Astrocyte of the hippocampus (primary cell): Measurements from ENCODE around the gene LMLN.
"Not testable (repeated sequence)": the region's sequence is repeated elsewhere in the genome, so short reads cannot be mapped to it uniquely, and the experiment has no call there.

Experiments used
- DNase-seq: peaks from one replicate; pipeline ENCODE4 v3.0.0; 2011; ENCODE audit warnings: low read depth, low spot score

LMLN gene

GRCh38 chr3:197959891-197960693 lies at the start of gene LMLN:
Gene LMLN (plus strand): TSS chr3:197960217. CDS start chr3:197960246, 29 bp downstream.
- DNase-seq, result peak; percentile 99

DNA sequence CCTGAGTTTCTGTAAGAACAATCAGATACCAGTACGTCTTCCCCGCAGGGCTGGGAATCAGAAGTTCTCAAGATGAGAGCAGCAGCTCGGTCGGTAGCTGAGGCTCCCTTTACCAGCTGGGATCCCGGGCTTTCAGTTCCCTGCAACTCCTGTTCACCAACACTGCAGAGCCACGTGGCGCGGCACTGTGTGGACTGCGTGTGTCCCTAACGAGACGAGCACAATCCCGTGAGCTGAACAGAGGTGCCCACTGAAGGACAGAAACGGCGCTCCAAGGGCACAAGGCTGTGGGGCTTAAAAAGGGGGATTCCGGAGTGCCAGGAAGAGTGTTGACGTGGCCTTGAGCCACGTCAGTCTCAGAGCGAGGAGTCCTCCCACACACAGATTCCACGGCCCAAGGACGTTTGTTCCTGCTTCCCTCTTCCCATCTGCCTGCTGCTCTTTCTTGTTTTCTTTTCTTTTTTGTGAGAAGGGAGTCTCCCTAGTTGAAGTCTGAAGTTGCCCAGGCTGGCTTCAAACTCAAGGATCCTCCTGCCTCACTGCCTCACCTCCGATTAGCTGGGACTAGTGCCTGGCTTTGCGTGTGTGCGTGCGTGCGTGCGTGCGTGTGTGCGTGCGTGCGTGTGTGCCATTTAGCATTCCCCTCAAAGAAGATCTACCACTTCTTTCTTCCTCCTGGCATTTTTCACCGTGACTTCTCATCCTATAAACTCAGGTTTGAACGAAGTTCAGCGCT lies 47.1 kb upstream of the LMLN start:
- peak; percentile 24 for DNase-seq

- DNase-seq, result peak; percentile 11
These were observed 46.2 kb upstream of the LMLN start for GRCh38 chr3:197913641-197914380.

GRCh38 chr3:197921429-197922275 lies 38.4 kb upstream of the LMLN start:
- DNase-seq, result not testable (repeated sequence)

DNA sequence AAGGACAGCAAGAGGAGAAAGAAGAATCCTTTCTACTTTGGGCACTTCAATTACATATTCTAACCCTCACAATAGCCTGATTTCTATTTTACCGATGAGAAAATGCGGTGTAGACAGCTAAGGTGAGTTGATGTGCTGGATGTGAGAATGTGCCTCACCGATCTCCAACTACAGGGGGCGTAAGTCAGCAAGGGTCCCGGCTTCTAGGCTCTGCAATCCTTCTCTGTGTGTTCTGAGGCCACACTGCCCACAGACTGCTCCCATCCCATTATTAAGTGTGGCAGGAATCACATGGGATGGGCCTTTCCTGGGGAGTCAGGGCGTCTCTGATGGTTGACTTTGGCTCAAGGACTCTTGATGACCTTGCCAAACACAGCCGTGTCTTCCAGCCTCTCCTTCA lies 33.6 kb upstream of the LMLN start:
- DNase-seq, result no peak

DNA sequence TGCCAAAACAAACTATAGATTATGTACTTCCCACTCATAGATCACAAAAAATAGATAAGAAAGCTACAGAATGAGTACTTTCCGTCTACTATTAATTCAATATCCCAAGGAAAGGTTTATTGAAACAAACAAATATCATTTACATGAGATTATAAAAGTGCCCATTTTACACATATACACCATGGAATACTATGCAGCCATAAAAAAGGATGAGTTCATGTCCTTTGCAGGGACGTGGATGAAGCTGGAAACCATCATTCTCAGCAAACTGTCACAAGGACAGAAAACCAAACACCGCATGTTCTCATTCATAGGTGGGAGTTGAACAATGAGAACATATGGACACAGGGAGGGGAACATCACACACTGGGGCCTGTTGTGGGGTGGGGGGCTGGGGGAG lies 32.4 kb upstream of the LMLN start:
- DNase-seq, result not testable (repeated sequence)

GRCh38 chr3:197936819-197937384 lies 23.1 kb upstream of the LMLN start:
- no peak for DNase-seq

GRCh38 chr3:197940745-197941384 lies 19.2 kb upstream of the LMLN start:
- DNase-seq, result no peak

DNA sequence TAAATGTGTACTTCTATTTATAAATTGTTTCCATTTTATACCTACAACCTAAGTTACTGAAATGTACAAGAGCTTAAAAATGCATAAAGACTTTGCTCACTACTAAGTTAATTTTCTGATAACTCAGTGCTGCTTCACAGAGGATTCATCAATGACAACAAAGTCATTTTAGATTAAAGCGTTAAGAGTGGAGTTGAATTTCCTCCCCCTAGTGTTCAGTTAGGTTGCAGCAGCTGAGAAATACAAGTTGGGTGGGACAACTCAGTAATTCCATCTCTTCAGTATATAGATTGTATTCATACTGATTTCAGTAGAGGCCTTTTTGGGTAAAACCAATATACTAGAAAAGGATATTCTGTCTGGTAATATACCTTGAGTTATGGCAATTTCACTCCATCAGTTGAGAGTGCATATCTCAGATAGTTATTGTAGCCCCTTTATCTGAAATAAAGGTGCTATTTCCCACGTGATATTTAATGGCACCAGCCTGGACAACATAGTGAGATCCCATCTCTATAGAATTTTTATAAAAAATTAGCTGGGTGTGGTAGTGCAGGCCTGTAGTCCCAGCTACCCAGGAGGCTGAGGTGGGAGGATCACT lies 17.0 kb upstream of the LMLN start:
- DNase-seq, result peak; percentile 62

DNA sequence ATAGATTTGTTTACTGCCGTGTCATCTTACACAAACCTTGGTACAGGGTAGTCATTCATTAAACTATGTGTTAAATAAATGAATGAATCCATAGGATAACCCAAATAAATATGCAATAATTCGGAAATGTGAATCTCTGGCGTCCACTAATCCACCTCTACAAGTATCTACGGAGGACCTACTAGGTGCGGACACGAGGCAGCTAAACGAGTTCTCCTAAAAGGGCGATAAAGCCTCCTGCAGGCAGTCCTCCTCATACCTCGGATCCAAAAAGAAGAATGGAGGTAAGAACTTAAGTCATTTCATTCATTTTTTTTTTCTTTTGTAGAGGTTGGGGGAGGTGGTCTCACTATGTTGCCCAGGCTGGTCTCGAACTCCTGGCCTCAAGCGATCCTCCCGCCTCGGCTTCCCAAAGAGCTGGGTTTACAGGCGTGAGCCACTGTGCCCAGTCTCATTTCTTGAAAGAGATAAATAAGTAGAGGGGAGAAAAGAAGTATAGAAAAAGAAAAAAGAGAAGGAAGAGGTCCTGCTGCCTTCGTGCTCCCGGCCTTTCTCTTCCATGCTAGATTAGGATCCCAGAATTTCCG lies 10.7 kb upstream of the LMLN start:
- no peak for DNase-seq

DNA sequence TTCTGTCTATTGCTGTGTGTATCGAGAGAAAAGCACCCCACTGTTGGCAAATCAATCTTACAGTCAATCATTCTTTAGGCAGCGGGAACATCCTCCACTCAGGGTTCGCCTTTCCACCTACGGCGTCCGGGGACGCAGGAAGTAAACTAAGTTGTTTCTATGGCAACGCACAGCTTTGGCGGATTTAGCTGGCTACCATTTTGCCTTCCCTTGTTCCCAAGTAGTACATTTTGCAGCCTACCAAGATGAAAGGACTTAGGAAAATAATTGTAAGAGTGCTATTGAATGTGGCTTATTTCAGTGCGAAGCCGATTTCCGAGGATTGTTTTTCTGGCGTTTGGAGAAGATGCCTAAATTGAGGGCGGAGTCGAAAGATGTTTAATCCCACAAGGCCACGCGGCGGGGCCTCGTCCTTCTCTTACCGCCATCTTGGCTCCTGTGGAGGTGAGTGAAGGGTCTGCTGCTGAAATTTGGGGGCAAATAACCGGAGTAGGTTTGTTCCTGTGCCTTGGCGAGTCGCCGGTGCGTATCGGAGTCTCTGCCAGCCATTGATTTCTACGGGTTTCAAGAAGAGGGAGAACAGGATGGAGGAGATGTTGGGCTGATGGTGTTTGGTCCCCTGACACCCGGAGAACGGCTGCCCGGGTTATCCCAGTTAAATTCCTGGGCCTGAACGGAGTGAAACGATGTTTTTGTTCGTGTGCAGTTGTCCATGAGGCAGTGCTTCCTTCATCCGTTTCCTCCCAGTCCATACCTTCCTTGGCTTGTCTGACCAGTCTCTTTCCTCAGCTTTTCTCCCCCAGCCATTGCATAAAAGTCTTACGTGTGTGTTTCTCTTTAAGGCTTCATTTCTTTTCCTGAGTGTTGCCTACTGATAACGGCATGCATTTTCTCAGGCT lies 10.0 kb upstream of the LMLN start, which contains the start of gene RPL35A:
TSS of gene RPL35A (plus strand) at position 413 of the 899 bp plus-strand sequence. CDS start 778 bp downstream, outside the sequence.
- DNase-seq, result peak; percentile 95

DNA sequence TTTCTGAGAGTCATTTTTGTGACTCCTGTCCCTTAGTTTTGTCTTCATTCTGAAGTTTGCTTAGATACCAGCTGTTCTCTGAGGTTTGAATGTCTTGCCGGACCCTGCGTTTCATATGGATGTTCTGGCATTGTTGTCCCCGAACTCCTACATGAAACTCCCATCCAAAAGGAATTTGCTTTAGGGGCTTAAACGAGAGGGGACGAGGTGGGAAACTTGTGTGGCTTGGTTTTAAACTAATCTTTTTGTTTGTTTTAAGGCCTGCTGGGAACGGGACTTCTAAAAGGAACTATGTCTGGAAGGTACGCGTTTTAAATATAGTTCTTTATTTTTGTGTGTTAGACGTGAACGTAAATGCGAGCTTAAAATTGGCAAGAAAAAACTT lies 9.3 kb upstream of the LMLN start:
- no peak for DNase-seq

DNA sequence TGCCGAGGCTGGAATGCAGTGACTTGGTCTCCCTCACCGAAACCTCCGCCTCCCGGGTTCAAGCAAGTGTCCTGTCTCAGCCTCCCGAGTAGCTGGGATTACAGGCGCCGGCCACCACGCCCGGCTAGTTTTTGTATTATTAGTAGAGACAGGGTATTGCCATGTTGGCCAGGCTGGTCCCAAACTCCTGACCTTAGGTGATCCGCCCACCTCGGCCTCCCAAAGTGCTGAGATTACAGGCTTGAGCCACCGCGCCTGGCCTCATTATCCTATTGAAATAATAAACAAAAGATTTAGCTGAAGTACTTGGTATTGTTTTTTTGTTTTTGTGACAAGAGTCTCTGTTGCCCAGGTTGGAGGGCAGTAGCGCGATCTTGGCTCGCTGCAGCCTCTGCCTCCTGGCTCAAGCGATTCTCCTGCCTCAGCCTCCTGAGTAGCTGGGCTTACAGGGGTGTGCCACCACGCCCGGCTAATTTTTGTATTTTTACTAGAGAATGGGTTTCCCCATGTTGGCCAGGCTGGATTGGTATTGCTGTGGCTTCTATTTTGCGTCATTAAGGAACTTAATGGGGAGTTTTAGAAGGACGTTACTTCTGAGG lies 8.5 kb upstream of the LMLN start:
- DNase-seq, result no peak

- no peak for DNase-seq
These were observed 7.6 kb upstream of the LMLN start for GRCh38 chr3:197952440-197952839.

GRCh38 chr3:197953325-197953724 lies 6.7 kb upstream of the LMLN start:
- DNase-seq, result no peak

GRCh38 chr3:197953881-197954280 lies 6.1 kb upstream of the LMLN start:
- DNase-seq, result peak; percentile 90

DNA sequence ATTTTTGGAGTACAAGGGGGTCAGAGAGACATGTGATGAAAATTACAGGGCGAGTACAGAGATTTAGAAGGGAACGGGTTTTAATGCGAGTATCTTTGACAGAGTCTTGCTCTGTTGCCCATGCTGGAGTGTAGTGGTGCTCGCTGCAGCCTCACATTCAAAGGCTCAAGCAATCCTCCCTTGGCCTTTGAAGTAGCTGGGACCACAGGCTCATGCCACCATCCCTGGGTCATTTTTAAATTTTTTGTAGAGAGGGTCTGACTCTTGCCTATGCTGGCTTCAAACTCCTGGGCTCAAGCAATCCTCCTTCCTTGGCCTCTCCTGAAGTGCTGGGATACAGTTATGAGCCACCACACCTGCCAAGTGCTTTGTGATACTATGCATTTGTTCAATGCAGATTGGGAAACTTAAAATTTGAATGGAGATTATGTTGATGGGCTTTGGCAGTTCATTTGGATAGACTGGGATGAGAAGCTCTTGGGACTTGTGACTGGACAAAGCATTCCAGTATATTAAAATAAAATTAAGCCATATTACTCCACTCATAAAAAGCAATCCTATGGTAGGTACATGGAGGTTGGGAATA lies 4.0 kb upstream of the LMLN start:
- DNase-seq, result no peak

GRCh38 chr3:197956626-197956988 lies 3.4 kb upstream of the LMLN start:
- DNase-seq, result no peak
